Astrocyte (in vitro differentiated cells and primary cell): ENCODE results near the gene UCN. TPM values are rescaled to one million over a fixed set of nuclear protein-coding genes. Genes with fewer than 3 reads are reported as not detected.

Experiments used
- DNase-seq: peaks from one replicate; pipeline ENCODE4 v3.0.0-alpha.2; 2010; ENCODE audit warnings: low read depth
- FAIRE-seq: peaks from 2 replicates; lab custom pipeline; 2011; peaks lifted over from hg19 to GRCh38; lab: Jason Lieb, UNC
- H2AFZ ChIP-seq: 2 replicates; pipeline ENCODE4 v1.6.0; 2012; ENCODE audit warnings: low read depth, low read length, inconsistent platforms
- H3K27ac ChIP-seq: 2 replicates; pipeline ENCODE4 v1.5.1; 2011; ENCODE audit warnings: low read depth, low read length, inconsistent platforms
- H3K27me3 ChIP-seq: 2 replicates; pipeline ENCODE4 v1.6.0; 2011; ENCODE audit warnings: low read length, inconsistent platforms; ENCODE audit not compliant: insufficient read depth
- H3K36me3 ChIP-seq: 2 replicates; pipeline ENCODE4 v1.5.1; 2011; ENCODE audit warnings: low read length, inconsistent platforms; ENCODE audit not compliant: insufficient read depth
- H3K4me1 ChIP-seq: 2 replicates; pipeline ENCODE4 v1.5.1; 2011; ENCODE audit warnings: low read length, inconsistent platforms; ENCODE audit not compliant: insufficient read depth
- H3K4me2 ChIP-seq: 2 replicates; pipeline ENCODE4 v1.6.0; 2012; ENCODE audit warnings: low read length, inconsistent platforms
- H3K4me3 ChIP-seq: 2 replicates; pipeline ENCODE4 v1.5.1; 2011; ENCODE audit warnings: low read depth, mild to moderate bottlenecking, low read length, inconsistent platforms; ENCODE audit not compliant: insufficient read depth
- H3K79me2 ChIP-seq: 2 replicates; pipeline ENCODE4 v1.6.0; 2012; ENCODE audit warnings: mild to moderate bottlenecking, low read length, inconsistent platforms; ENCODE audit not compliant: insufficient read depth
- H3K9ac ChIP-seq: 2 replicates; pipeline ENCODE4 v1.6.0; 2012; ENCODE audit warnings: mild to moderate bottlenecking, low read length, inconsistent platforms
- H3K9me3 ChIP-seq: 2 replicates; pipeline ENCODE4 v1.5.1; 2012; ENCODE audit warnings: low read depth, mild to moderate bottlenecking, low read length, inconsistent platforms; ENCODE audit not compliant: insufficient read depth
- H4K20me1 ChIP-seq: 2 replicates; pipeline ENCODE4 v1.6.0; 2012; ENCODE audit warnings: low read length, inconsistent platforms; ENCODE audit not compliant: insufficient read depth
- H3K27ac Mint-ChIP-seq: one replicate; pipeline ENCODE4 v1.8.0; 2021; ENCODE audit warnings: mild to moderate bottlenecking, mixed read lengths; ENCODE audit not compliant: unreplicated experiment
- H3K27me3 Mint-ChIP-seq: one replicate; pipeline ENCODE4 v1.8.0; 2021; ENCODE audit warnings: low read depth, mixed read lengths; ENCODE audit not compliant: unreplicated experiment
- H3K36me3 Mint-ChIP-seq: one replicate; pipeline ENCODE4 v1.8.0; 2021; ENCODE audit warnings: low read depth, mixed read lengths; ENCODE audit not compliant: unreplicated experiment
- H3K4me1 Mint-ChIP-seq: one replicate; pipeline ENCODE4 v1.8.0; 2021; ENCODE audit warnings: low read depth, mixed read lengths; ENCODE audit not compliant: unreplicated experiment
- H3K4me3 Mint-ChIP-seq: one replicate; pipeline ENCODE4 v1.8.0; 2021; ENCODE audit warnings: mild to moderate bottlenecking, moderate library complexity, mixed read lengths; ENCODE audit not compliant: unreplicated experiment
- H3K9me3 Mint-ChIP-seq: one replicate; pipeline ENCODE4 v1.8.0; 2021; ENCODE audit warnings: mild to moderate bottlenecking, mixed read lengths; ENCODE audit not compliant: unreplicated experiment
- CTCF ChIP-seq: IDR thresholded peaks from 2 replicates; pipeline ENCODE4 v1.5.1; 2011; ENCODE audit warnings: low read depth, mild to moderate bottlenecking, inconsistent platforms, low read length, moderate library complexity; ENCODE audit not compliant: insufficient read depth
- EZH2 ChIP-seq: IDR thresholded peaks from 2 replicates; pipeline ENCODE4 v1.6.1; 2012; ENCODE audit warnings: mild to moderate bottlenecking, low read length, inconsistent platforms; ENCODE audit not compliant: insufficient read depth
- total RNA-seq: library from RNA; stranded (reverse); gene quantifications from 2 replicates; pipeline ENCODE4 v1.2.1, GENCODE V29; 2021

Gene UCN
- total RNA-seq, 1 donor from 2014 or later = 1.1 TPM

GRCh38 chr2:27307545-27308358 is 493 bp downstream of the UCN start:
- Histone ChIP-seq H3K4me1 (peaks cover 3% of the 10 kb centered on the region), H3K36me3 (no peaks in the 10 kb centered on the region), H3K4me2 (peak overlapping the region; percentile 30), H3K9ac (no peak overlapping the region), H2AFZ (no peak overlapping the region), H3K9me3 (no peaks in the 10 kb centered on the region), H3K4me3 (no peak overlapping the region), H4K20me1 (peaks cover 28% of the 10 kb centered on the region), H3K79me2 (no peaks in the 10 kb centered on the region), H3K27me3 (peaks cover 45% of the 10 kb centered on the region), H3K27ac (no peak overlapping the region)
- no peaks in the 10 kb centered on the region for H3K4me1 Mint-ChIP-seq
- DNase-seq (no peak), FAIRE-seq (no peak)
- peaks cover 4% of the 10 kb centered on the region for H3K9me3 Mint-ChIP-seq
- H3K36me3 Mint-ChIP-seq = peaks cover 16% of the 10 kb centered on the region
- no peak overlapping the region for H3K27ac Mint-ChIP-seq
- H3K4me3 Mint-ChIP-seq = no peak overlapping the region
- no peak for TF ChIP-seq CTCF
- TF ChIP-seq EZH2 = peak; percentile 91
- H3K27me3 Mint-ChIP-seq = peaks cover 36% of the 10 kb centered on the region

- H3K4me1 ChIP-seq = peaks cover 3% of the 10 kb centered on the region
- H3K36me3 Mint-ChIP-seq = peaks cover 15% of the 10 kb centered on the region
- no peak for FAIRE-seq
- H2AFZ ChIP-seq = no peak overlapping the region
- no peak overlapping the region for H3K4me3 ChIP-seq
- H3K27me3 ChIP-seq = peaks cover 45% of the 10 kb centered on the region
- H4K20me1 ChIP-seq = peaks cover 23% of the 10 kb centered on the region
- H3K9ac ChIP-seq = no peak overlapping the region
- TF ChIP-seq CTCF (no peak), EZH2 (no peak)
- no peak for DNase-seq
- peaks cover 4% of the 10 kb centered on the region for H3K9me3 Mint-ChIP-seq
- no peaks in the 10 kb centered on the region for H3K36me3 ChIP-seq
- no peaks in the 10 kb centered on the region for H3K4me1 Mint-ChIP-seq
- H3K4me3 Mint-ChIP-seq = no peak overlapping the region
- H3K79me2 ChIP-seq = no peaks in the 10 kb centered on the region
- H3K9me3 ChIP-seq = no peaks in the 10 kb centered on the region
- no peak overlapping the region for H3K27ac Mint-ChIP-seq
- H3K4me2 ChIP-seq = no peak overlapping the region
- peaks cover 36% of the 10 kb centered on the region for H3K27me3 Mint-ChIP-seq
- H3K27ac ChIP-seq = no peak overlapping the region
Observed at GRCh38 chr2:27307287-27307544, 1.0 kb downstream of the UCN start.

- Histone ChIP-seq H3K9ac (no peak overlapping the region), H3K4me2 (peak overlapping the region; percentile 19), H2AFZ (no peak overlapping the region), H3K4me3 (no peak overlapping the region), H3K27me3 (peaks cover 45% of the 10 kb centered on the region), H3K4me1 (peaks cover 3% of the 10 kb centered on the region), H4K20me1 (peaks cover 23% of the 10 kb centered on the region), H3K27ac (no peak overlapping the region), H3K9me3 (no peaks in the 10 kb centered on the region), H3K36me3 (no peaks in the 10 kb centered on the region), H3K79me2 (no peaks in the 10 kb centered on the region)
- Mint-ChIP-seq H3K27ac (no peak overlapping the region), H3K9me3 (peaks cover 4% of the 10 kb centered on the region), H3K4me1 (no peaks in the 10 kb centered on the region), H3K27me3 (peaks cover 36% of the 10 kb centered on the region), H3K36me3 (peaks cover 14% of the 10 kb centered on the region), H3K4me3 (no peak overlapping the region)
- FAIRE-seq = no peak
- TF ChIP-seq CTCF = no peak
- peak; percentile 85 for TF ChIP-seq EZH2
- DNase-seq = no peak
Observed at GRCh38 chr2:27306573-27307286, 1.5 kb downstream of the UCN start.
